NB4 (cell line): ENCODE data around the gene CDK8.

Experiments
- MYC ChIP-seq: IDR thresholded peaks from 2 replicates; pipeline ENCODE4 v1.6.1; 2011; ENCODE audit warnings: low read depth, low read length
- POLR2A ChIP-seq: IDR thresholded peaks from 2 replicates; pipeline ENCODE4 v1.6.1; 2011; ENCODE audit warnings: mild to moderate bottlenecking; ENCODE audit not compliant: insufficient read length; ENCODE audit errors: extremely low read depth
- TF ChIP-seq, protein P1 (sequence below): IDR thresholded peaks from one replicate; pipeline ENCODE4 v1.5.1; 2012; ENCODE audit warnings: low read depth, low read length
- TF ChIP-seq, protein P2 (sequence below): IDR thresholded peaks from 2 replicates; pipeline ENCODE4 v1.6.1; 2011; ENCODE audit warnings: low read depth, low read length

DNA sequence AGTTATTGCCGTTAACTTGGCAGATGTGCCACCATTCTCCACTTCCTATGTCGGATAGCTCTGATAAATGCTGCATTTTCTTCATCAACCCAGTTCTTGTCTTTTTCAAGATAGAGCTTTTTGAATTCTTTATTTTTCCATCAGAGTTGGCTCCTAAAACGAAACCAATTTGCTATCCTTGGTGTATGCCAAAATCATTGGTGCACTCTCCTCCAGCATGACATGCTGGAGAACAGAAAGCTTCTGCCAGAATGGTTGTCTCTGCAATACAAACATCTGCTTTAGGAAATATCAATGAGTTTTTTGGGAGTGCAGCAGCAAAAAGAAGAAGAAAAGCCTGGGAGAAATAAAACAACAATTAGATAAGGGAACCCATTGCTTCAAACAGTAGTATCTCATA lies 124.2 kb downstream of the CDK8 start:
- TF ChIP-seq, protein P1, sequence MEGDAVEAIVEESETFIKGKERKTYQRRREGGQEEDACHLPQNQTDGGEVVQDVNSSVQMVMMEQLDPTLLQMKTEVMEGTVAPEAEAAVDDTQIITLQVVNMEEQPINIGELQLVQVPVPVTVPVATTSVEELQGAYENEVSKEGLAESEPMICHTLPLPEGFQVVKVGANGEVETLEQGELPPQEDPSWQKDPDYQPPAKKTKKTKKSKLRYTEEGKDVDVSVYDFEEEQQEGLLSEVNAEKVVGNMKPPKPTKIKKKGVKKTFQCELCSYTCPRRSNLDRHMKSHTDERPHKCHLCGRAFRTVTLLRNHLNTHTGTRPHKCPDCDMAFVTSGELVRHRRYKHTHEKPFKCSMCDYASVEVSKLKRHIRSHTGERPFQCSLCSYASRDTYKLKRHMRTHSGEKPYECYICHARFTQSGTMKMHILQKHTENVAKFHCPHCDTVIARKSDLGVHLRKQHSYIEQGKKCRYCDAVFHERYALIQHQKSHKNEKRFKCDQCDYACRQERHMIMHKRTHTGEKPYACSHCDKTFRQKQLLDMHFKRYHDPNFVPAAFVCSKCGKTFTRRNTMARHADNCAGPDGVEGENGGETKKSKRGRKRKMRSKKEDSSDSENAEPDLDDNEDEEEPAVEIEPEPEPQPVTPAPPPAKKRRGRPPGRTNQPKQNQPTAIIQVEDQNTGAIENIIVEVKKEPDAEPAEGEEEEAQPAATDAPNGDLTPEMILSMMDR, result no peak
- TF ChIP-seq, protein P2, sequence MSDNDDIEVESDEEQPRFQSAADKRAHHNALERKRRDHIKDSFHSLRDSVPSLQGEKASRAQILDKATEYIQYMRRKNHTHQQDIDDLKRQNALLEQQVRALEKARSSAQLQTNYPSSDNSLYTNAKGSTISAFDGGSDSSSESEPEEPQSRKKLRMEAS, result no peak
- TF ChIP-seq POLR2A (no peak), MYC (no peak)
